Kidney (tissue), 14 donors: ENCODE results near the gene LYRM1. TPM values are rescaled to one million over a fixed set of nuclear protein-coding genes. Genes with fewer than 3 reads are reported as not detected.
"Not testable (repeated sequence)": the region's sequence is repeated elsewhere in the genome, so short reads cannot be mapped to it uniquely, and the experiment has no call there.

Experiments used
- DNase-seq, 5 donors: peaks; one replicate each; pipeline ENCODE4 v3.0.0-alpha.2; 2013 to 2020
- FAIRE-seq: peaks from 2 replicates; lab custom pipeline; 2012; peaks lifted over from hg19 to GRCh38; lab: Jason Lieb, UNC
- H3K27ac ChIP-seq, 2 donors: one replicate each; pipeline ENCODE4 v1.7.0; 2013; ENCODE audit warnings: low read depth in 2 of 2, low read length in 2 of 2, inconsistent platforms in 1 of 2
- H3K27me3 ChIP-seq: one replicate; pipeline ENCODE4 v1.7.1; 2013; ENCODE audit warnings: low read length, inconsistent platforms; ENCODE audit not compliant: control insufficient read depth, insufficient read depth
- H3K36me3 ChIP-seq, 3 donors: one replicate each; pipeline versions ENCODE4 v1.7.0 to v1.7.1; 2013; ENCODE audit warnings: low read length in 3 of 3, control low read depth in 1 of 3, inconsistent platforms in 1 of 3; ENCODE audit not compliant: insufficient read depth in 3 of 3, control insufficient read depth in 2 of 3
- H3K4me1 ChIP-seq, 3 donors: one replicate each; pipeline versions ENCODE4 v1.7.0 to v1.7.1; 2013; ENCODE audit warnings: low read length in 3 of 3, inconsistent platforms in 1 of 3, low read depth in 1 of 3; ENCODE audit not compliant: control insufficient read depth in 2 of 3, insufficient read depth in 2 of 3
- H3K4me3 ChIP-seq, 3 donors: one replicate each; pipeline versions ENCODE4 v1.7.0 to v1.8.1; 2013; ENCODE audit warnings: low read length in 3 of 3, control low read depth in 1 of 3, inconsistent platforms in 1 of 3
- H3K9ac ChIP-seq, 3 donors: one replicate each; pipeline versions ENCODE4 v1.7.0 to v1.7.1; 2013; ENCODE audit warnings: low read length in 3 of 3, control low read depth in 1 of 3, inconsistent platforms in 1 of 3
- H3K9me3 ChIP-seq, 3 donors: one replicate each; pipeline versions ENCODE4 v1.7.0 to v1.7.1; 2013; ENCODE audit warnings: low read length in 3 of 3, control low read depth in 1 of 3, inconsistent platforms in 1 of 3; ENCODE audit not compliant: control insufficient read depth in 2 of 3, insufficient read depth in 1 of 3
- CTCF ChIP-seq: IDR thresholded peaks from 3 replicates; pipeline ENCODE4 v1.5.1; 2012; ENCODE audit warnings: mild to moderate bottlenecking, moderate library complexity, borderline replicate concordance; ENCODE audit not compliant: insufficient read depth; ENCODE audit errors: extremely low read depth
- intact Hi-C: fragments of 100-400 bp; cut with DNase I; formaldehyde crosslinking; loops from one replicate; pipeline ENCODE4 v1.11.1; 2022
- polyA plus RNA-seq: library from polyadenylated mRNA; stranded (reverse); fragments of 350-450 nt; fragmentation: Illumina TruSeq; extraction: RNeasy Lipid Tissue Mini Kit (QIAGEN cat#74804); gene quantifications from one replicate; pipeline ENCODE4 v1.2.3, GENCODE V29; 2014; ENCODE audit warnings: low read depth, low replicate concordance; ENCODE audit not compliant: insufficient read depth
- total RNA-seq: library from RNA; stranded (reverse); fragmentation: NEBNext Ultra II Directional; extraction: Animal tissue kit (Norgen Biotek cat#: 25700); gene quantifications from one replicate; pipeline ENCODE4 v1.2.1, GENCODE V29; 2021
- donor health status: control.
- donor health status: control.
- donor health status: control.
- donor health status: control.
- donor health status: control.
- donor health status: DM: yes; HTN: yes; CAD: no.
- donor health status: Normal renal cell carcinoma (clear cell type).

LYRM1 gene
- total and polyA plus RNA-seq, 2 donors from 2014 or later: 31.7 to 61.5 TPM

- no peak overlapping the region for H3K27ac ChIP-seq
- no peak overlapping the region for H3K4me3 ChIP-seq
- H3K36me3 ChIP-seq: no peaks in the 10 kb centered on the region
- H3K9ac ChIP-seq: no peak overlapping the region
- DNase-seq (no peak), FAIRE-seq (no peak)
- H3K9me3 ChIP-seq: no peaks in the 10 kb centered on the region
- H3K4me1 ChIP-seq: no peaks in the 10 kb centered on the region
- TF ChIP-seq CTCF: no peak
- intact Hi-C loops: no loop called here
- H3K27me3 ChIP-seq: no peaks in the 10 kb centered on the region
These were observed 41.7 kb downstream of the LYRM1 start for GRCh38 chr16:20942256-20942655.

GRCh38 chr16:20944861-20945574 lies 44.4 kb downstream of the LYRM1 start:
- H3K9me3 ChIP-seq: no peaks in the 10 kb centered on the region
- TF ChIP-seq CTCF: peak; percentile 15
- no peak overlapping the region for H3K4me3 ChIP-seq
- H3K27ac ChIP-seq: no peak overlapping the region
- no peak overlapping the region for H3K9ac ChIP-seq
- no peaks in the 10 kb centered on the region for H3K36me3 ChIP-seq
- intact Hi-C loops: no loop called here
- no peaks in the 10 kb centered on the region for H3K27me3 ChIP-seq
- H3K4me1 ChIP-seq: no peaks in the 10 kb centered on the region
- FAIRE-seq (no peak), DNase-seq (peak in 1 of 5 donors; percentile 16)

DNA sequence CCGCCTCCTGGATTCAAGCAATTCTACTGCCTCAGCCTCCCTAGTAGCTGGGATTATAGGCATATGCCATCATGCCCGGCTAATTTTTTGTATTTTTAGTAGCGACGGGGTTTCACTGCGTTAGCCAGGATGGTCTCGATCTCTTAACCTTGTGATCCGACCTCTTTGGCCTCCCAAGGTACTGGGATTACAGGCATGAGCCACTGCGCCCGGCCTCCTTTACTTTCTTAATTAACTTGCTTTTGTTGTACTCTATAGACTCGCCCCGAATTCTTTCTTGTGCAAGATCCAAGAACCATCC lies 45.0 kb downstream of the LYRM1 start:
- H3K36me3 ChIP-seq, H3K4me1 ChIP-seq, H3K27ac ChIP-seq, DNase-seq, intact Hi-C loops, H3K27me3 ChIP-seq, H3K9ac ChIP-seq, H3K4me3 ChIP-seq, H3K9me3 ChIP-seq, FAIRE-seq: not testable (repeated sequence)

DNA sequence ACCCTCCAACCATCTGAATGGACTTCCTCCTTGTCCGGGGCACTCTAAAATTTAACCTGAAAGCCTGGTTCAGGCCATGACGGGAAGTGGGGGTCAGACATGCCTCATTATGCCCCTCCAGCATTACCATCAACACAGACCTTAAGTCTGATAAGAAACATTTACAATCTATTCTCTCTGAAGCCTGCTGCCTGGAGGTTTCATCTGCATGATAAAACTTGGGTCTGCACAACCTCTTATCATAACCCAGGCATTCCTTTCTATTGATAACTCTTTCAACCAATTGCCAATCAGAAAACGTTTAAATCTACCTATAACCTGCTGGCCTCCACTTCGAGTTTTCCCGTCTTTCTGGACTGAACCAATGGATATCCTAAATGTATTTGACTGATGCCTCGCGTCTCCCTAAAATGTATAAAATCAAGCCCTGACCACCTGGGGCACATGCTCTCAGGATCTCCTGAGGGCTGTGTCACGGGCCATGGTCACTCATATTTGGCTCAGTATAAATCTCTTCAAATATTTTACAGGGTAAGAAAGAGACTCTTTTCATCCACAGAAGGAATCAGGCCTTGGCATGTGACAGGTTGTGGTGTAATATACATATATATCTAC lies 45.6 kb downstream of the LYRM1 start:
- Histone ChIP-seq H3K36me3 (no peaks in the 10 kb centered on the region), H3K27ac (no peak overlapping the region), H3K4me1 (no peaks in the 10 kb centered on the region), H3K4me3 (no peak overlapping the region), H3K9ac (no peak overlapping the region), H3K27me3 (no peaks in the 10 kb centered on the region), H3K9me3 (no peaks in the 10 kb centered on the region)
- FAIRE-seq (no peak), DNase-seq (no peak)
- no peak for TF ChIP-seq CTCF
- intact Hi-C loops: no loop called here
